Loucy (cell line): ENCODE data around the gene SMAD3.

ENCODE experiments used
- EZH2phosphoT487 ChIP-seq: fragments of 200-600 bp; IDR thresholded peaks from 2 replicates; pipeline ENCODE4 v1.6.1; 2018; ENCODE audit warnings: antibody characterized with exemption, mild to moderate bottlenecking, moderate library complexity, borderline replicate concordance
- TF ChIP-seq, protein P1 (sequence below): fragments of 200-600 bp; sonication (generic); conservative IDR thresholded peaks from 2 replicates; pipeline ENCODE4 v1.5.1; 2014; ENCODE audit warnings: mild to moderate bottlenecking, antibody characterized with exemption, low read length

DNA sequence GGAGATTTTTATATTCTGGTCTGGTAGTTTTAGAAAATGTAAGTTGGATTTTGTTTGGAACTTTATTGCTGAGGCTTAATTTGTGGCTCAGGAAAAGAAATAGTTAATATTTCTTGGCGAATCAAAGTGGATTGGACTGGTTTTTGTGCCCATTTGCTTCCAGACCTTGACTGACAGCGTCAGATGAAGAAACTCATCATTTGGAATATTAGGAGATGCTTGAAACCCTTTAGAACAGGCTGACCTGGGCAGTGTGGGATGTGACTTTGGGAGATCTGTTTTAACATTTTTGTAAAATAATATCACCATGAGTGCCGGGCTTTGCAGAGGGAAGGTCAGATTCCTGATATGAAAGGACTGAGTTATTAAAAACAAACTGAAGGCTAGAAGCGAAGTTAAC, 106.1 kb downstream of the SMAD3 start:
- TF ChIP-seq, protein P1, sequence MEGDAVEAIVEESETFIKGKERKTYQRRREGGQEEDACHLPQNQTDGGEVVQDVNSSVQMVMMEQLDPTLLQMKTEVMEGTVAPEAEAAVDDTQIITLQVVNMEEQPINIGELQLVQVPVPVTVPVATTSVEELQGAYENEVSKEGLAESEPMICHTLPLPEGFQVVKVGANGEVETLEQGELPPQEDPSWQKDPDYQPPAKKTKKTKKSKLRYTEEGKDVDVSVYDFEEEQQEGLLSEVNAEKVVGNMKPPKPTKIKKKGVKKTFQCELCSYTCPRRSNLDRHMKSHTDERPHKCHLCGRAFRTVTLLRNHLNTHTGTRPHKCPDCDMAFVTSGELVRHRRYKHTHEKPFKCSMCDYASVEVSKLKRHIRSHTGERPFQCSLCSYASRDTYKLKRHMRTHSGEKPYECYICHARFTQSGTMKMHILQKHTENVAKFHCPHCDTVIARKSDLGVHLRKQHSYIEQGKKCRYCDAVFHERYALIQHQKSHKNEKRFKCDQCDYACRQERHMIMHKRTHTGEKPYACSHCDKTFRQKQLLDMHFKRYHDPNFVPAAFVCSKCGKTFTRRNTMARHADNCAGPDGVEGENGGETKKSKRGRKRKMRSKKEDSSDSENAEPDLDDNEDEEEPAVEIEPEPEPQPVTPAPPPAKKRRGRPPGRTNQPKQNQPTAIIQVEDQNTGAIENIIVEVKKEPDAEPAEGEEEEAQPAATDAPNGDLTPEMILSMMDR, result no peak
- TF ChIP-seq EZH2phosphoT487, result no peak
